Left ventricle myocardium superior (tissue), 1 donor: ENCODE measurements around the gene P2RX2. TPM values are rescaled to one million over a fixed set of nuclear protein-coding genes. Genes with fewer than 3 reads are reported as not detected.
A peak's percentile ranks its signal among the peaks of the same experiment; 100 is the strongest.

Source experiments
- ATAC-seq: fragments of 200-7000 bp; cut with Tn5 transposase; one replicate; pipeline ENCODE4 v1.9.1; 2020; ENCODE audit warnings: mild to moderate bottlenecking, moderate library complexity
- DNase-seq: peaks from one replicate; pipeline ENCODE4 v3.0.0-alpha.2; 2020
- intact Hi-C: fragments of 100-400 bp; cut with micrococcal nuclease; formaldehyde crosslinking; loops from one replicate; pipeline ENCODE4 v1.11.0; 2022
- total RNA-seq: library from RNA; stranded (reverse); fragmentation: NEBNext Ultra II Directional; extraction: Animal tissue kit (Norgen Biotek cat#: 25700); gene quantifications from one replicate; pipeline ENCODE4 v1.2.1, GENCODE V29; 2021
- donor health status: DM: no; HTN: yes; CAD: no; lungs with severe emphysema.

The P2RX2 gene
- total RNA-seq, 1 donor from 2014 or later: not detected

DNA sequence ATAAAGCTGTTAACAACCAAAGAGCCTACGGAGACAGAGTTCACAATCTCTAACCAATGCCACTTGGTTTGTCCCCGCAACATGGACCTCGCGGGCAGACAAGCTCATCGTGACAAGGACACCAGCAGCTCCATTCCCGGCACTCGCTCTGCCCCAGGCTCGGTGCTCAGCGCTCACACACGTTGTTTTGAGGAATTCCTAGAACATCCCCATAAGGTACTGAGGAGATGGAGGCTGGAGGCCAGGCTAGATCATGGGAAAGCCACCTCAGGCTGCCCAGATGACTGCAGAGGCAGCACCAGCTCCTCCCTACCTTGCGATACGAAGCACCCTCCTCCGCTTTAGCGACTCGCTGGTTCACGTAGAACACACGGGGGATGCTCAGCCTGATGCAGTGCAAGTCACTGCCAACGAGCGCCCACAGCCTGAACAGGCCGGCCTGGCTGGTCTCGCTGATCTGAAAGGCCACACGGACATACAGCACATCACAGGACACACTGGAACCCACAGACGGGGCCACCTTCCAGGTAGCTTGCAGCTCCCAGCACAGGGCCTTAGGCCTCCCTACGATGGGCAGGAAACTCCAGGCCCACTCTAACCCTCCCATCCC lies 30.1 kb downstream of the P2RX2 start:
- DNase-seq: no peak
- intact Hi-C loops: no loop called here
- no peak for ATAC-seq

GRCh38 chr12:132649226-132649945 lies 30.8 kb downstream of the P2RX2 start:
- DNase-seq: no peak
- intact Hi-C loops: no loop called here
- no peak for ATAC-seq

- no peak for DNase-seq
- intact Hi-C loops: no loop called here
- no peak for ATAC-seq
These were observed 33.0 kb downstream of the P2RX2 start for GRCh38 chr12:132651444-132652100.

GRCh38 chr12:132653567-132654290 lies 35.2 kb downstream of the P2RX2 start:
- no peak for ATAC-seq
- intact Hi-C loops: no loop called here

DNA sequence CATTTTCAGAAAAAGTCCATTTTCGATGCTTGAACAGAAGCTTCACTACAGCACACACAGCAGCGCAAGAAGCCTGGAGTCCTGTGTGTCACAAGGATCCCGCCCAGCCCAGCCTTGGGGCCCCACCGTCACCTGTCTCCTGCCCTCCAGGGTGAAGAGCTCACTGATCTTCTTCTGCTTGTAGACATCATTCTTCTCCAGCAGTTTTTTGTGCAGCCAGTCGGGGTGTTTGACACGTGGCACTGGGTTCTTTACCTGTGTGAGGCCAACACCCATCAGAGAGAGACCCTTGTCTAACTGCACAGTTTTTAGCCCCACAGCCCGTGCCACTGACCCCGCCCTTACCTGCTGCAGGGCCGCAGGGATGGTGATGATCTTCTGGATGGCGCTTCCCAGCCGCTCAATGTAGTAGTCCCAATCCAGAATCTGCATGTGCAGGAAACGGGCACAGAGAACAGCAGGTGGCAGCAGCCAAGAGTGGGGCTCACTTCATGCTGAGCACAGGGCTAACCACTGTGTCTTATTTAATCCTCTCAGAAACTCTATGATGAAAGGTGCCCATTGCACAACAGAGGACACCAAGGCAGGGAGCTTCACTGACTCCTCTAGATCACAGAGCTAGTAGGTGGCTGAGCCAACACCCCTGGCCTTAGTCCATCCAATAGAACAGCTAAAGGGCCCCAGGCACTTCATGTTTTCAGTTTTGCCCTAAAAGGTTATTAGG lies 38.6 kb downstream of the P2RX2 start:
- ATAC-seq (no peak), DNase-seq (no peak)
- intact Hi-C loops: no loop called here

More at GRCh38 chr12:132653567-132654290, 35.2 kb downstream of the P2RX2 start:
- no peak for DNase-seq

DNA sequence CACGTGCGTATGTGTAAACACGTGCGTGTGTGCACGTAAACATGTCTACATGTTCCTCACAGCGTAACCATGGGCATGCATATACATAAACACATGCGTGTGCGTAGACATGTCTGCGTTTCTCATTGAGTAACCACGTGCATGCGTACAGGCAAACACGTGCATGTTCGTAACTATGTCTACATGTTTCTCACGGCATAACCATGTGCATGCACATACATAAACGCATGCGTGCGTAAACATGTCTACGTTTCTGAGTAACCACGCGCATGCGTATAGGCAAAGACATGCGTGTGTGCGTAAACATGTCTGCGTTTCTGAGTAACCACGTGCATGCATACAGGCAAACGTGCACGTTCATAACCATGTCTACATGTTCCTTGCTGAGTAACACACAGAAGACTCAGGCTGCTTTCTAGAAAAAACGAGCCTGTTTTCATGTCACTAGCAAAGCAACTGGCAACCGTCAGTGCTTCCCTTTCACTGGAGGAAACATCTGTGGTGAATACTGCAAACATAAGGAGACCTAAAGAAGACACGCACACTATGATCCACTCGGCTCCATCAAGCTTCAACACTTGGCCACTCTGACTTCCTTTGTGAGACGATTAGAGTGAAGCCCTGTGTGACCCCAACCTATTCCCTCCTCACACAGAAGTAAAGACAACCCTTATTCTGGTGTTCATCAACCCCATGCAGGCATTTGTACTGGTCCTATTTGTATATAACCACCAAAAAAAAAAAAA lies 39.7 kb downstream of the P2RX2 start:
- intact Hi-C loops: no loop called here
- DNase-seq (no peak), ATAC-seq (no peak)

DNA sequence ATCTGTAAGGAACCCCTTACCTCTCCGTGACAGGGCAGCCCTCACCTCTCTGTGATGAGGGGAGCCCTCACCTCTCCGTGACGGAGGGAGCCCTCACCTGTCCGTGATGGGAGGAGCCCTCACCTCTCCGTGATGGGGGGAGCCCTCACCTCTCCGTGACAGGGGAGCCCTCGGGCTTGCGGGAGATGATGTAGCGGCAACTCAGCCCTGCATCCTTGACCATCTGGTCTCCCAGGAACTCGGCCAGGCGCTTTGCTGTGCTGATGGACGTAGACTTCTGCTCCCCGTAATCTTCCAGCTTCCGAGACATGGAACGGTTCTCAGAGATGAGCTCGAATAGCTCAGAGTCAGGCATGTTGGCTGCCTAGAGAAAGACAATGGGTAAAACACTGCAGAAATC lies 40.6 kb downstream of the P2RX2 start:
- DNase-seq (no peak), ATAC-seq (no peak)
- intact Hi-C loops: no loop called here

DNA sequence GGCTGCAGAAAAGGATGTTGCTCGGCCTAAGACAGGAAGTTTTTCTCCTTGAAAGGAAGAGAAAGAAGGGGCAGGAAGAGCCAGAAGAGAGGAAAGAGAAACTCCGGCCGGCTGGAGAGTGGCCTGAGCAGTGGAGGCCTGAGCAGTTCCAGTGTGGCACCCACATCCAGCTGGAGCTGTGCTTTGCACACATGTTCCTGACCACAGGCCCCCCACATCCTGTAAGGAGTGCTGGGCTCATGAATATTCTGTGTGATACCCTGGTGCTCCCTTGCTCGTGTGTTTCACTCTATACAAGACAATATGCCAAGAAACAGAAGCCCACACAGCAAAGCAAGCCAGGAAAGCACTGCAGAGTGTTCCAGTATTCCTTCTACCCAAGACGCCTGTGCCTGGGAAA lies 41.5 kb downstream of the P2RX2 start:
- intact Hi-C loops: no loop called here
- no peak for ATAC-seq
- DNase-seq: no peak

DNA sequence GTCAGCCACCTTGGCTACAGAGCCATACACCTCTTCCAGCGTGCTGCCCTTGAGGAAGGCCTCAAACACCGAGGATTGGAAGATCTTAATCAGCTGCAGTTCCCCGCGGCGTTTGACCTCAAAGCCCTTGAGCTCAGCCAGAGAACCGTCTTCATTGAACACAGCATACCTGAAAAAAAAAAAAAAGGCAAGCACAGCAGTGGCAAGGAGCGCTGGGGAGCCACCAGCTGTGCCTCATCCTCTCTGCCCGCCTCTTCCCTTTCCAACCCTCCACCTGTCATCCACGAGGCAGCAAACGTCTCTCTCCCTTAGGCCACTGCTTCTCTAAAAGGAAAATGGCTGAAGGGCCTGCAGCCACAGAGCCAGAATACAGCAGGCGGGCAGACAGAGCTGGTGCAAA lies 42.4 kb downstream of the P2RX2 start:
- intact Hi-C loops: no loop called here
- ATAC-seq (no peak), DNase-seq (no peak)

- DNase-seq (no peak), ATAC-seq (peak; percentile 25)
- intact Hi-C loops: no loop called here
These were observed 43.4 kb downstream of the P2RX2 start for GRCh38 chr12:132661972-132662371.

GRCh38 chr12:132662901-132663755 lies 44.6 kb downstream of the P2RX2 start:
- DNase-seq (no peak), ATAC-seq (no peak)
- intact Hi-C loops: no loop called here

DNA sequence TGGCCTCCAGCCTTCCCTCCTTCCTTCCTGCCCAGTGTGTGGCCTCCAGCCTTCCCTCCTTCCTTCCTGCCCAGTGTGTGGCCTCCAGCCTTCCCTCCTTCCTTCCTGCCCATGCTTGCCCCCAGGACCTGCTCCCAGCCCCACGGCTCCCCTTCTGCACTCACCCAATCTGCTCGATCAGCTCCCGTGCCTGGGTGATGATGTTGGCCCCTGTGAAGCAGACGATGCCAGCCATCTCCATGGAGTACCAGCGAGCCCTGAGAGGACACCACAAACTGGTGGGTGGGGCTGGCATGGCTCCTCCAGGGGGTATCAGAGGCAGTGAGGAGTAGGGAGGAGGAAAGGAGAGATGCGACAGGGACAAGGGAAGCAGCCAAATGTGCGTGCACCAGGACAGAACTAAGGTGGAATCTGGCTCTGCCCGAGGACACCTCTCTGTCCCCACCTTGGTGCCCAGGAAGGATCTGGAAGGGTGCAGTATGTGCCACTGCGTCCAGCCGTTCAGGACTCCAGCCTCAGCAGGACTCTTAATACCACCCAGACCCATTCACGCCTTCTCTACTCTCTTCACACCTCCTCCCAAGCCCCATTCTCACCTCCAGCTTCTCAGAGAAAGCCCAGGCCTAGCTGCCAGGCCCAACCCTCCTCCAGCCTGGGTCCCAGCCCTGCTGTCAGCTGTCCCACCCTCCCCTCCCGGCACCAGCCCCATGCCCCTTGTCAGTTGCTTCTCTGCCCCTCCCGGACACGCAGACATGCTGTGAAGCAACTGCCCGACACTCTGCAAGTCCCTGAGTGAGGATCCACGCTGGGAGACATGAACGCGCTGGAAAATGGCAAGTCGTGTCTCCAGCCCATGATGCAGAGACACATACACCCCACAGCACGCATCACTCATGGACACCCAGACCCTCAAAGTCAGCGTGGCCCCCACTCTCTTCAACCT lies 45.9 kb downstream of the P2RX2 start:
- DNase-seq: no peak
- intact Hi-C loops: no loop called here
- no peak for ATAC-seq

GRCh38 chr12:132665149-132665491 lies 46.5 kb downstream of the P2RX2 start:
- intact Hi-C loops: no loop called here
- ATAC-seq: no peak
- DNase-seq: no peak

DNA sequence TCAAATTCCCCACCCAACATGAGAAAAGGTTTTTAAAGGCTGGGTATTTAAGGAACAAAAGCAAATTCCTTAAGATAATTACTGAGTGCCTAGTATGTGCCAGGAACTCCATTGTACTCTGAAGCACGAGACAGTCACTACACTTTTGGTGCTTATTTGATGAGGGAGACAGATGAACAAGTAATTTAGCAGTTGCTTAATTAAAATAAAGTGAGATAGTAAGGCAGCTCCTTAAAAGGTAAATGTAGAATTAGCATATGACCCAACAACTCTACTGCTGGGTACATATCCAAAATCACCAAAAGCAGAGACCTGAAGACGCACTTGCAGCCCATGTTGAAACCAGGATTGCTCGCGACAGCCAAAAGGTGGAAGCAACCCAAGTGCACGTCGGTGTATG lies 47.2 kb downstream of the P2RX2 start:
- DNase-seq (no peak), ATAC-seq (no peak)
- intact Hi-C loops: no loop called here

DNA sequence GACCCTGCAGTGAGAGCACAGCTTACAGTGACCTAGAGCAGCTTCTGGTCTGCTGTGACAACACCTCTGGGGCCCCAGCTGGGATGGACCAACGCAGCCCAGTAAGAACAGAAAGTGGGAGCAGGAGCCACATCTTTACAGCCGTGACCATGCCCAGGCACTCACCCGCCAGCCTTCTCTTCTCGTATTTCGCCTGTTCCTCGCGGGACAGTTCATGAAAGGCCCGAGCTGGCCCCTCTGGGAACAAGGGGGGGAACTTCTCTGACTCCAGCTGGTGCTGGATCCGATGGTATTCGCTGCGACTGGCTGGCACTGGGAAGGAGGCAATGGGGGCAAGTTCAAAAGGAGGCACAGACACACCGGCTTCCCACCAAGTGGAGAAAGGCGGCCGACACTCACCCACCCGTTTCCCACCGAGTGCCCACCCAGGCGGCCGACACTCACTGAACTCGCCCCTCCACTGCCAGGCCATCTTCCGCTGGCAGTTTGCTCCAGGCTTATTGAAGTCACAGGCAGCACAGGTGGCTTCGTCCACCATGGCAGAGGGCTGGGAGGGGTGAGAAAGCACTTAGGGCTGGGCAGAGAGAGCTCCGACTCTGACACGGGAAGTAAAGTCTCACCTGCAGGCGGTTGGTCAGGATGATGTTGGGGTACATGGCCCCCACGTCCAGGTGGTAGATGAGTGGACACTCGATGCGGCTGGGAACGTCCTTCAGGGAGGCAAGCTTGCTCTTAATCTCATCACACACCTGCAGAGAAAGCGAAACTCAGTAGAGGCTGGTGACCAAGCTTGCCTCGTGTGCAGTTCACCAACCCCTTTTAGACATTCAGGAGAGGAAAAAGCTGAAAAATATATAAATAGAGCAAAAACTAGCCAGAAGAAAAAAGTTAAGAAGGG lies 49.9 kb downstream of the P2RX2 start:
- intact Hi-C loops: no loop called here
- no peak for DNase-seq
- ATAC-seq: no peak
